Hypothalamus (tissue), 51 donors: ENCODE data around the gene PARD6G.

Experiments
- DNase-seq, 51 donors: peaks; one replicate each; lab custom pipeline; 2025; lab: John Stamatoyannopoulos, UW

Gene PARD6G

DNA sequence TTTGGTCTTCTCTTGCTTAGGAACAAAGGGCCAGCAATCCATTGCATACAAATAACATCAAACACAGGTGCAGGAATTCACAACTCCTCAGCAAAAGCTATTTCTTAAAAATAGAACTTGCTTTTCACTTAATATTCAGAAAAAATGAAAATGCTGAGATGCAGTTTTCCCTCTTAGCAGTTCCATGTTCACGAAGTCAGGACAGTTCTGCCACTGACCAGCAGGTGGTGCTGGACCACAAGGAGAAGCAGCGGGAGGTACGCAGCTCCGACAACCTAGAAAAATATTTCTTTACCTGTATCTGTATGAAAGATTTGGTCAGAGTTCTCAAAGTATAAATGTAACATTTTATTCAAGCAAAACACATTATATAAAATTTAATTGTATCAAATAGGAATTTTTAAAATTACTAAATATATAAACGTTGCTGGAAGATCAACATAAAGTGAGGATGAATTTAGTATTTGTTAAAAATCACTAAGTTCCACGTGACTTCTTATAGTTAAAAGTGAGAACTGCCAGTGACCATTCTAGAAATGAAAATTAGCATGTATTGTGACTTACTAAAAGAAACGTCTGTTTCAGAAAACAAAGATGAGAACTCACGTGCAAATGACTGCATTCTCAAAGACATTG lies 89.5 kb downstream of the PARD6G start:
- DNase-seq: peak in 43 of 51 donors; percentile 3 to 83 (median 52)

DNA sequence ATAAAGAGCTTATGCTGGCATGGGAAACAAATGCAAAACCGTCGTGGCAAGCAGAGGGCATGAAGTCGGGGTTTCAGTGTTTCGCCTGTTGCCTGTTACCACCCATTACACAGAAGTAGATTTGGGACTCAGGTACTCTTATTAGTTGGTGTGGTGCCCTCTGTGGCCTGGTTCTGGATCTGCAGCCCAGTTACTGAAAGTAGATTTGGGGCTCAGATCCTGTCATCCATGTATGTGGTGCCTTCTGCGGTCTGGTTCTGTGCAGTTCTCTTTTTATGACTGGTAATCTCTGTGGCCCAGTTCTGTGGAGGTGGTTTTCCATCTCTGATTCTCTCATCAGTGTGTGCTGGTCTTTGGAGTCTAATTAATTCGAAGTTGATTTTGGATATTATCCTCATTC lies 93.0 kb downstream of the PARD6G start:
- DNase-seq: no peak

DNA sequence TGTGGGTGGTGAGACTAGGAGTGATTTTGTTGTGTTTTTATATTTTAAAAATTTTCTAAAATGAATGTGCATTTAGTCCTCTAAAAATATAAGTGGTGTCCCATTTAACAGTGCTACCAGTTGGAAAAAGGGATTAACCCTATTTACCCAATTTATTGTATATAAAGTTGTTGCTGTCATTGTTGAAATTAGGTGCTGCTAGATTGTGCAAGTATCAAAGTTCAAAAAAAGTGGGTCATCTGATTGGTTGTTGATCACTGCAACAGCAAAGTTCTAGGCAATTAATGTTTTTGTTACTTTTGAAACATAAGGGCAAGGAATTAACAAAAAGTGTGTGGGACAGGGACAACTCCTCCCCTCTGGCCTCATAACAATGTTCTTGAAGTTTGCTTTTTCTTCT lies 97.6 kb downstream of the PARD6G start:
- DNase-seq: no peak

DNA sequence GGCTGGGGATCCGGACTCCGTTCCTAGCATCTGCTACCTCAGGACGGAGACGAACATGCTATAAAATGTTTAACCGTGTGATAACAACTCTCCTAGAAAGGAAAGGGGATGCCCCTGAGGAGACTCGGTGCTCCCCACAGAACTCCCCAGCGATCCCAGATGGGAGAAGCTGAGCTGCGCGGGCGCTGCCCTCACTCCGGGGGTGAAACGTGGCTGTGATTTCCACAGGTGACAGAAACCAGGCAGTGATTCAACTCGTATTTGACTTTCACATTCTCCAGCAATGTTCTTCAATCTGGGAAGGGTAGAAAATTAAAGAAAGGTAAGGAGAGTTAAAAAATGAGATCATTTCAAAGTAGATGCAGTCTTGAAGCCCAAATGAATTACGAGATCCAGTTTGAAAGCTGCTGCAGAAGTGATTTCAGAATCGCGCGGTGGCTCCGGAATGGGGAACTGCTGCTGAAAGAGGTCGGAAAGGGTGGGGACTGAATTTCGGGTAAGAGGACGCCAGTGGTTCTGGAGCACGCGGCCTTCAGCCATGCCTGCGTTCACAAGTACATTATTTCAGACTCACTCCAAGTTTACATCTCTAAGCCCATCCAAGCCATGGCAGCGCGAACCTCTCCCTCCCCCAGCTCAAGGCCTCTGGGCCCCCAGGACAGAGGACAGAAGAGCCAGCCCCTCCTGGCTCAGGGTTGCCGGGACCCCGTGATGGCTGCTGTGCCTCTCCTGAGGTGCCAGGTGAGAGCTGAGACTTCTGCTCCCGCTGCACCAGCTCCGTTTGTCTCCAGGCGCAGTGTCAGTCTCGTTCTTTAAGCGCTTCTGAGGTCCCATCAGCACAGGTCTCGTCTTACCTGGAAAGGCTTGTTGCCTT lies 98.8 kb downstream of the PARD6G start:
- peak in 1 of 51 donors; percentile 44 for DNase-seq

DNA sequence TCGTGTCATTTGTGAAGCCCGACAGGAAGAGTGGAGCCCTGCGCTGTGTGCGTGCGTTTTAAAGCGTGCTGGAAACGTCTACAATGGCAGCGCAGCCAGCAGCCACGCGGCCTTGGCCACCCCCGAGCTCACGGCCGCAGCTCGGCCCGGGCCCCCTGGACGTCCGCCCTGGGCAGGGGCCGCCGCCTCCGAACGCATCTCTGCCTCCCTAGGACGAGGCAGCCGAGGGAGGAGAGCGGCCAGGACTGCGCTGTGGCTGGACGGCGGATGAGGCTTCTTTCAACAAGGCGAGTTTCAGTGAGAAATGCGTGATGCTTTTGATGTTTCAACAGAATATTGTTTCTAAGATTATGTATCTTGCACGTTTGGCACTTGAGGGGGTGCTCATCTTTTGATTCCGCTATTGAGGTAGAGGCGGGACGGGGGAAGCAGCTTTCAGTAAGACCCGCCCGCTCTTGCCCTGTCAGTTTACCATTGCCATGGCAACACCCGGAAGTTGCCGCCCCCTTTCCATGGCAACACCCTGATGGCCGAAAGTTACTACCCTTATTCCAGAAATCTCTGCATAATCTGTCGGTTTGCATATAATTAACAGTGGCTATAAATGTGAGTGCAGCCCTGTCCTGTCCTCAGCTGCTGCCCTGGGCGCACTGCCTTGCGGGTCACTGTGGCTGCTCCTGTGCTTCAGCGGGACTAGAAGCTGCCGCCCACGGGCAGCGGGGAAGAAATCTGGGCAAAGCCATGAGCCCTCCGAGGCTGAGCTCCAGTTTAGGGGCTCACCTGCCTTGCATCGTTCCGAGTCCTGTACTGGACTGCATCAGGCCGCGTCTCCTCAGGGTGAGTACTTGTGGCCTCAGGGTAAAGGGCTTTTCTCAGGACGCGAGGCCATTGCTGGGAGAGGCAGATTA lies 99.6 kb downstream of the PARD6G start:
- peak; percentile 12 to 95 (median 75) for DNase-seq

DNA sequence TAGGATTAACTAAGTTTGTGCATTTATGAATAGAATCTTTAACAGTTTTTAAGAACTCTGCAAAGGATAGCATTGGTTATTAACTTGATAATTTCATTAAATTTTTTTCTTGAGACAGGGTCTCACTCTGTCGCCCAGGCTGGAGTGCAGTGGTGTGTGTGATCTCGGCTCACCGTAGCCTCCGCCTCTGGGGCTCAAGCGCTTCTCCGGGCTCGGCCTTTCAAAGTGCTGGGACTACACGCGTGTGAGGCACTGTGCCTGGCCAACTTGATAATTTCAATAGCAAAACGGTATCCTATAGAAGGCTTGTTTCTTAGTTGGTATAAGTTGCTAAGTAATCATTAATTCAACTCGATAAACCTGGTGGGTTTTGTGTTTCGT lies 100.3 kb downstream of the PARD6G start:
- DNase-seq: no peak

DNA sequence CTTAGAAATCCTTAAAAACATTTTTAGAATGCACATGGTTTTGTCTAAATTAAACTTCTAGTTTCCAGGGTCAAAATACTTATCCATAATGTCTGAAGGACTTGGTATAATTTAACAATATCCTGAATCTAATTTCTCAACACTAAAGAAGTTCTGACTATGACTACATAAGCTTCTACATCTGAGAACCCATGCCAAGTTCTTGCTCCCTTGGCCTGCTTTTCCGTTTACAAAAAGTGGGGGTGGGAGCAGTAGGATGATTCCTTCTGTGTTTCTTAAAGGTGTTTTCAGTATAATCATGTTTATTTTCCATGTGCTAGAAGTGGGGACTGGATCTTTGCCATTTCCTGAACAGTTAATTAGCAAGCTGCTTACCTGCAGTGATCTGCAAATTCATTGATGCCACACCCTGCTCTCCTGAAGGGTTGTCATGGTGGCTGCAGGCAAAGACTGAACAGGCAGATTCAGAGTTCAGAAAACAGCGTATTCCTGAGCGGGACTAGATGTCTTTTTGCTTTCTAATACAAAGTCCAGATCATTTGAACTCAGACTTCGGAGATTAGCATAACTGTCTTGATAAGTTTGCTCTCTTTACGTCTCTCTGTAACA lies 102.0 kb downstream of the PARD6G start:
- DNase-seq: no peak

DNA sequence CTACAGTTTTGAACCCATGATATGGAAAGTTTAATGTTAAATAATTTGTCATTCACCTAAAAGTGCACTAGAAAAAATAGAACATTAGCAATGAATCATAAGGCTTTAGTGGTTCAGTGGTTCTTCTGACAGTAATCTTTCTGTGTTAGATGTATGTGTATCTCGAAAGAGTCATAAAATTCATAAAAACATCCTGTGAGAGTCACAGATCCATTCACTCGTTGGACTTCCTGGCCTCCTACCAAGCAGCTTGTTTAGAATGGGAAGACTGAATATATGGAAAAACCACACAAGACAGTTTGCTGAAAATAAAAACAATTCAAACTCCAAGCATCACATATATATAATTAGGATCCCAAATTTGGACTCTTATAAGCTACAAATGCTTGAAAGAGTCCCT lies 103.4 kb downstream of the PARD6G start:
- no peak for DNase-seq

DNA sequence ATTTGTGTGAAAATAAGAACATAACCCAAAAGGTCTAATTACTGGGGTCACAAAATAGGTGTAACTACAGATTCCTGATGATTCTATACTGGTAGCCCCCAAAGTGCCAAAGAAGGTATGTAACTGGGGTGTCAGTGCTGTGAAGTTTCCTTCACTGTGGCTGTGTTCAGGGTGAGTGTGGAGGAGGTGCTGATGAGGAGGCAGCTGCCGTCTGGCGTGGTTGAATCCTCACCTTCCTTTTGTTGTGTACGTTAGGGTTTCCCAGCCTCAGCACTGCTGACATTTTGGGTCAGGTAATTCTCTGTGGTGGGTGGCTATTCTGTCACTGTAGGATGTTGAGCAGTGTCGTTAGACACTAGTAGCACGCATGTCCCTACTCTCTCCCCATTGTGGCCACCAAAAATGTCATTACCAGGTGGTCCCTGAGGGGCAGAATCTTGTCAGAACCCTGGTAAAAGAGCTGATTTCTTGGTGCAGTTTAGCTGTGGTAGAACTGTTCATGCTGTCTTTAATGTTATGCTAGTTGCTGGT lies 106.8 kb downstream of the PARD6G start:
- DNase-seq: no peak

DNA sequence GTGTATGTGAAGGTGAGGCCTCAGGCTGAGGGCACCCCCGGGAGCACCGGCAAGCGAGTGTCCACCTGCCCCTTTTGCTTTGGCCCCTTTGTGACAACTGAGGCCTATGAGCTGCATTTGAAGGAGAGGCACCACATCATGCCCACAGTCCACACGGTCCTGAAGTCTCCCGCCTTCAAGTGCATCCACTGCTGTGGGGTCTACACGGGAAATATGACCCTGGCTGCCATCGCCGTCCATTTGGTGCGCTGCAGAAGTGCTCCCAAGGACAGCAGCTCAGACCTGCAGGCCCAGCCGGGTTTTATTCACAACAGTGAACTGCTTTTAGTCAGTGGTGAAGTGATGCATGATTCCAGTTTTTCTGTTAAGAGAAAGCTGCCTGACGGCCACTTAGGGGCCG lies 109.3 kb downstream of the PARD6G start:
- DNase-seq: no peak

DNA sequence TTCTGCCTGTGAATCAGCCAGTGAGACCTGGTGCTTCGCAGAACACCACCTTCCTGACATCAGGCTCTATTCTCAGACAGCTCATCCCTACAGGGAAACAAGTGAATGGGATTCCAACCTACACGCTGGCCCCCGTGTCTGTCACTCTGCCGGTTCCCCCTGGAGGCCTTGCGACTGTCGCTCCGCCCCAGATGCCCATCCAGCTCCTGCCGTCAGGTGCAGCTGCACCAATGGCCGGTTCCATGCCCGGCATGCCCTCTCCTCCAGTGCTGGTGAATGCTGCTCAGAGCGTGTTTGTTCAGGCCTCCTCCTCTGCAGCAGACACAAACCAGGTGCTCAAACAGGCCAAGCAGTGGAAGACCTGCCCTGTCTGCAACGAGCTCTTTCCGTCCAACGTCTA lies 110.2 kb downstream of the PARD6G start:
- no peak for DNase-seq

DNA sequence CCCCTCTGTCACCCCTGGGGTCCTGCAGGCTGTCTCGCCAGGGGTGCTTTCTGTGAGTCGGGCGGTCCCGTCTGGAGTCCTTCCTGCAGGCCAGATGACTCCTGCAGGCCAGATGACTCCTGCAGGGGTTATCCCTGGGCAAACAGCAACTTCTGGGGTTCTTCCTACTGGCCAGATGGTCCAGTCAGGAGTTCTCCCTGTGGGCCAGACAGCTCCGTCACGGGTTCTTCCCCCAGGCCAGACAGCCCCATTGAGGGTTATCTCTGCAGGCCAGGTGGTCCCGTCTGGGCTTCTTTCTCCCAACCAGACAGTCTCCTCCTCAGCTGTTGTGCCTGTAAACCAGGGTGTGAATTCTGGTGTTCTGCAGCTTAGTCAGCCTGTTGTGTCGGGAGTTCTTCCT lies 110.6 kb downstream of the PARD6G start:
- DNase-seq: no peak

DNA sequence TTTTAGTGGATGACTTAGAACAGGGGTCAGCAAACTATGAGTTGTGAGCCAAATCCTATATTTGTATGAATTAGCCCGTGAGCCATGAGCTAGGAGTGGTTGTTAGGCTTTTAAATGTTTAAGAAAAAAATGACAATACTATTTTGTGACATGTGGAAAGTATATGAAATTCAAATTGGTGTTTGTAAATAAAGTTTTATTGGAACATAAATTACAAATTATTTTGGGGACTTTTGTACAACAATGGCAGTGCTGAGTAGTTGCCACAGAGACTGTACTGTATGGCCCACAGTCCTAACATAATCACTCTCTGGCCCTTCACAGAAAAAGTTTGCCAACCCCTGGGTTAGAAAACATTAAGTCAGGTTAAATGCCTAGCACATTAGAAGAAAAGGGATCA lies 112.2 kb downstream of the PARD6G start:
- DNase-seq: no peak

DNA sequence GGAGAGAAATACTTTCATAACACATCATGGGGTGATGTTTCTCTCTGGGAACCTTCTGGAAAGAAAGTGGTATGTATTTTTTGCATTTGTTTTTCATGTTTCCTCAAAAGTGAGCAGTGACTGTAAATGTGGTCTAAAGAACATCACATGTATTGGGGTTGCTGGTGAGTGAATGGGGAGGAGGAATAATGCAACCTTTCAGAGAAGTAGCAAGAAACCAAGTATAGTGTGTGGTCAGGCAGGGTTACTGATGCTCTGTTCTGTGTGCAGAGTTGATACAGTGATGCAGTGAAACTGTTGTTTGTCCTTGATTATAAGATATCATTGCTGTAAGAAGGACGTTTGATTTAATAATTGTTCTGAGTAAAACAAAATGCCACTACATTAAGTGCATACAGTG lies 114.2 kb downstream of the PARD6G start:
- no peak for DNase-seq

DNA sequence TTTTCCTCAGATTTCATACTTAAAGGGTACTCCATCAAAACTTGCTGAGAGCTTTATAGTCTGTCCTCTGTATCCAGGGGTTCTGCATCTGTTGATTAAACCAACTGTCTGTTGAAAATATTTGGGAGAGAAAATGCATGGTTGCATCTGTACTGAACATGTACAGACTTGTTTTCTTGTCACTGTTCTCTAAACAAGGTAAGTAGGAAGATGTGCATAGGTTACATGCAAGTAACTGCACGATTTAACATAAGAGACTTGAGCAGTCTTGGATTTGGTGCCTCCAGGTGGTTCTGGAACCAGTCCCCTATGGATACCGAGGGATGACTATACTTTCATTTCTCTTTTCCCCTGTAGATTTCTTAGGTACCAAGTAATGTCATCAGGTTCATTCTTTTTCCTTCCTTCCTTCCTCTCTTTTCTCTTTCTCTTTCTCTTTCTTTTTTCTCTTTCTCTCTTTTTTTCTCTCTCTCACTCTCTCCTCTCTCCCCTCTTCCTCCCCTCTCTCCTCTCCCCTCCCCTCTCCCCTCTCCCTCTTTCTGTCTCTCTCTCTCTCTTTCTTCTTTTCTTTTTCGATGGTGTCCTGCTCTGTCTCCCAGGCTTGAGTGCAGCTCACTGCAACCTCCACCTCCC lies 115.0 kb downstream of the PARD6G start:
- no peak for DNase-seq

DNA sequence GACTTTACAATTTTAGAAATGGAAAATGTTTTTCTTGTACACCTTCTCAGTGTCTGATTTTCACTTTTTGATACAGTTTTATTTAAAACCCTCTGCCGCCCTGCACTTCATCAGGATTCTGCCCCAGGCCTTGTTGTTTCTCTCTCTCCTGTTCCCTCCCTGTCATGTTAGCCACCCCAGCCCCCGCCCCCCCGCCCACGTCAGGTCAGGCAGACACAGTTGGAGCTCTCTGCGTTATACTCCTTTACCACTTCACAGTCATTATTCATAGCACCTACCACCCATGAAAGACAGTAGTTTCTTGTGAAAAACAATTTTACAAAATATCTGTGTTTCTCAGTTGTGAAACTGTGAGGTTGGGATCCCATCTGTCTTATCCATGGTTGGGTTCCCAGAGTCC lies 116.8 kb downstream of the PARD6G start:
- no peak for DNase-seq

DNA sequence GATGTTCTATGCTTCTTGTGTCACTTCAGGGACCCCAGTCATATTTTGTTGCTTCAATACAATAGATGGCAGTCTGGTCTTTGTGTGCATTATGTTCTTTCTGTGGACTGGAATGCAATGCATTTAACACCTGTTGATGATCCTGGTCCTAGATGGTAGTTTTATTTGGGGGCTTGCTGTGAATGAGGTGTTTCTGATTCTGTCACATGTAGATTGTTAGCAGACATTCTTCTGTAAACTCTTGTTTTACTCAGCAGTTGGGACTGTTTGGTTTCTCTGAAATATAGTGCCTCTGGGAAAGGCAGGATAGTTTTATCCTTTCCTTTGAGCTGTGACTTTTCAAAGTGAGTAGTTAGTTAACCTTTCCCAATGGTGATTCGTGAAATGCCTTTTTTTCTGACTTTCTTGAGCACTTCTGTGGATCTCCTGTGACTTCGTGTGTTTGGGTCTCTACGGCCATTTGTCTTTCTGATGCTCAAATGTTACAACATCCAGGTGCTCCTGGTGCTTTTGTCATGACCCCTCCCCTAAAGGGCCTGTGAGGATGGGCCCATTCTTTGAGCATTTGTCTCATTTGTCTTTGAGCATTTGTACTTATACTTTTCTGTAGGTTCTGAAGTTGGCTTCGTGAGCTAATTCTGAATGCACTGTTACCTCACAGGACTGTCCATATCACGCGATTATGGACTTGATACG lies 117.5 kb downstream of the PARD6G start:
- no peak for DNase-seq

DNA sequence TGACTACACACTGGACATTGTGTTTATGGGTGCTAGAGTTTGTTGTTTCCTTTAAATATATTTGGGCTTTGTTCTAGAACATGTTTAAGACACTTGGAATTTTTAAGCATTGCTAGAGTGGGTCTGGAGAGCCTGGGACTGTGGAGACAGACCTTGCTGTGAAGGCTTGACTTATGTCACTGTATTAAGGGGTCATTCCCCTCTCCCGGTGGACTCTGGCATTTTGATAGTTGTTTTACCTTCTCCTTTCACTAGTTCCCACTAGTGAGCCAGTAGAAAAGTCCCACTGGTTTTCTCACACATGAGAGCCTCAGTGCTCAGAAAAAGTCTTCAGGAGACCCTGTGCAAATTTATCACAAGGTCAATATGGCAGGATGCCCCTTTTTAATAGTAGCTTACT lies 119.7 kb downstream of the PARD6G start:
- no peak for DNase-seq

DNA sequence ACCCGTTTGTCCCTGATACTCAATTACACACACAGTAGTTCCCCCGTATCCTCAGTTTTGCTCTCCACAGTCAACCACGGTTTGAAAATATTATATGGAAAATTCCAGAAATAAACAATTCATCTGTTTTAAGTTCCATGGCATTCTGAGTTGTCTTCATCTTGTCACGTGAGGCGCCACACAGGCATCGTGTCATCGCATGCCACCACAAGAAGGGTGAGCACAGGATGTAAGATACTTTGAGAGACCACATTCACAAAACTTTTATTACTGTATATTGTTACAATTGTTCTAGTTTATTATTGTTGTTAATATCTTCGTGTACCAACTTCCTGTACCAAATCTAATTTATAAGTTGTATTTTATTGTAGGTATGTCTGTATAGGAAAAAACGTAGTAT lies 120.5 kb downstream of the PARD6G start:
- no peak for DNase-seq

DNA sequence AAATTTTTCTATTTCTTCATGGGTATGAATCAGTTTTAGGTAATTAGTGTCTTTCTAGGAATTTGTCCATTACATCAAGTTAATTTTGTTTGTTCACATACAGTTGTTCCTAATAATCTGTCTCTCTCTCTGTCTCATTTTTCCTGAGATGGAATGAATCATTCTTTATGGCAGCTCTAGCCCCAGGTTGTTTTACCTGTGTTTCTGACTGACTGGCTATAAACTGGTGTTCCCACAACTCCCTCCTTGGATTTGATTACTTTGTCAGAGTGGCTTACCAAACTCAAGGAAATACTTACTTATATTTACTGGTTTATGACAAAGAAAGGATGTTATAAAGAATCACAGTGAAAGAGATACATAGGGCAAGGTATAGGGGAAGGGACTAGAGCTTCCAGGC lies 123.2 kb downstream of the PARD6G start:
- DNase-seq: no peak
